ENCODE results near the gene EME2. TPM values are rescaled to one million over a fixed set of nuclear protein-coding genes. Genes with fewer than 3 reads are reported as not detected.

EME2 gene
- total and polyA plus RNA-seq, 2 donors (not counting 1 experiment from before 2014, with no cell fraction given), result 34.6 to 42.5 TPM

DNA sequence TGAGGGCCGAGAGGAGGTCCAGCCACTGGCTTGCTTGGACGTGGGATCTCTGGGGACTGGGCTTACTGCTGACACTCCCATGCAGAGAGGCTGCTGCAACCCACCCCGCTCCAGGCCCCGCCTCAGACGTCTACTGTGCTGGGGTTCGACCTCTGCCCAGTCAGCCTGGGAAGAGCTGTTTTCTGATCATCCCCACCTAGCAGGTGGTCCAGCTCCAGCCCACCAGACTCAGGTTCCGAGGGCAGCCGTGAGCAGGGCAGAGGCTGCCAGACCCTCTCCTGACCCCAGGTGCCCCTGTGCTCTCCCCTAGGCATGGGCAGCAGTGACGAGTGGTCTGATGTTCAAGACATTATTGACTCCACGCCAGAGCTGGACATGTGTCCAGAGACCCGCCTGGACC is 24.7 kb upstream of the EME2 start:
- DNase-seq (no peak), ATAC-seq (ENCODE audit: low read depth) (no peak)
- intact Hi-C loops (cut with micrococcal nuclease), result no loop called here
- Mint-ChIP-seq H3K9me3 (ENCODE audit: insufficient read depth) (no peaks in the 10 kb centered on the region), H3K27ac (no peak overlapping the region), H3K4me1 (no peaks in the 10 kb centered on the region), H3K4me3 (no peak overlapping the region), H3K27me3 (no peaks in the 10 kb centered on the region)
- H3K4me1 ChIP-seq (ENCODE audit: control insufficient read depth in 2 of 2, insufficient read depth in 2 of 2, low read length in 2 of 2), result no peaks in the 10 kb centered on the region
- no peak overlapping the region for H3K4me2 ChIP-seq (replicated peaks; ENCODE audit: low read depth, low read length, poor library complexity, severe bottlenecking)
- no peaks in the 10 kb centered on the region for H3K9me3 ChIP-seq (ENCODE audit: control extremely low read depth in 1 of 3, control insufficient read depth in 2 of 3, insufficient read depth in 1 of 3, low read length in 2 of 3)
- no peak overlapping the region for H3K9ac ChIP-seq (ENCODE audit: low read length)
- peaks cover 48% of the 10 kb centered on the region for H4K20me1 ChIP-seq (ENCODE audit: control insufficient read depth, insufficient read depth, low read length, poor library complexity, severe bottlenecking)
- 99% methylated on average over 11 of the region's 11 CpGs for WGBS (ENCODE audit: insufficient coverage)
- no peak for TF ChIP-seq EZH2 (IDR thresholded peaks at IDR 0.05; ENCODE audit: borderline replicate concordance, insufficient read depth, low read depth, low read length, poor library complexity, severe bottlenecking)
- TF ChIP-seq, protein P1, sequence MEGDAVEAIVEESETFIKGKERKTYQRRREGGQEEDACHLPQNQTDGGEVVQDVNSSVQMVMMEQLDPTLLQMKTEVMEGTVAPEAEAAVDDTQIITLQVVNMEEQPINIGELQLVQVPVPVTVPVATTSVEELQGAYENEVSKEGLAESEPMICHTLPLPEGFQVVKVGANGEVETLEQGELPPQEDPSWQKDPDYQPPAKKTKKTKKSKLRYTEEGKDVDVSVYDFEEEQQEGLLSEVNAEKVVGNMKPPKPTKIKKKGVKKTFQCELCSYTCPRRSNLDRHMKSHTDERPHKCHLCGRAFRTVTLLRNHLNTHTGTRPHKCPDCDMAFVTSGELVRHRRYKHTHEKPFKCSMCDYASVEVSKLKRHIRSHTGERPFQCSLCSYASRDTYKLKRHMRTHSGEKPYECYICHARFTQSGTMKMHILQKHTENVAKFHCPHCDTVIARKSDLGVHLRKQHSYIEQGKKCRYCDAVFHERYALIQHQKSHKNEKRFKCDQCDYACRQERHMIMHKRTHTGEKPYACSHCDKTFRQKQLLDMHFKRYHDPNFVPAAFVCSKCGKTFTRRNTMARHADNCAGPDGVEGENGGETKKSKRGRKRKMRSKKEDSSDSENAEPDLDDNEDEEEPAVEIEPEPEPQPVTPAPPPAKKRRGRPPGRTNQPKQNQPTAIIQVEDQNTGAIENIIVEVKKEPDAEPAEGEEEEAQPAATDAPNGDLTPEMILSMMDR (IDR thresholded peaks at IDR 0.05), result no peak
- no peak overlapping the region for H2AFZ ChIP-seq (ENCODE audit: insufficient read depth, low read depth, low read length, poor library complexity, severe bottlenecking)
- H3K27ac ChIP-seq (ENCODE audit: low read length in 2 of 2), result no peak overlapping the region
- no peaks in the 10 kb centered on the region for H3K27me3 ChIP-seq (replicated peaks in 1 of 4; ENCODE audit: control extremely low read depth in 1 of 4, control insufficient read depth in 3 of 4, insufficient read depth in 4 of 4, low read length in 3 of 4)
- H3K79me2 ChIP-seq (ENCODE audit: control insufficient read depth, insufficient read depth, low read length), result peaks cover 42% of the 10 kb centered on the region
- peaks cover 0 to 75% of the 10 kb centered on the region in 2 experiments for H3K36me3 ChIP-seq (replicated peaks in 1 of 2; ENCODE audit: control extremely low read depth in 1 of 2, control insufficient read depth in 1 of 2, extremely low read depth in 1 of 2, insufficient read depth in 2 of 2, low read length in 1 of 2)
- H3K4me3 ChIP-seq (ENCODE audit: control extremely low read depth in 1 of 5, extremely low read depth in 1 of 5, insufficient read depth in 1 of 5, low read depth in 2 of 5, low read length in 4 of 5), result no peak overlapping the region
- CTCF ChIA-PET, result no interaction called here
- POLR2A ChIA-PET, result no interaction called here

DNA sequence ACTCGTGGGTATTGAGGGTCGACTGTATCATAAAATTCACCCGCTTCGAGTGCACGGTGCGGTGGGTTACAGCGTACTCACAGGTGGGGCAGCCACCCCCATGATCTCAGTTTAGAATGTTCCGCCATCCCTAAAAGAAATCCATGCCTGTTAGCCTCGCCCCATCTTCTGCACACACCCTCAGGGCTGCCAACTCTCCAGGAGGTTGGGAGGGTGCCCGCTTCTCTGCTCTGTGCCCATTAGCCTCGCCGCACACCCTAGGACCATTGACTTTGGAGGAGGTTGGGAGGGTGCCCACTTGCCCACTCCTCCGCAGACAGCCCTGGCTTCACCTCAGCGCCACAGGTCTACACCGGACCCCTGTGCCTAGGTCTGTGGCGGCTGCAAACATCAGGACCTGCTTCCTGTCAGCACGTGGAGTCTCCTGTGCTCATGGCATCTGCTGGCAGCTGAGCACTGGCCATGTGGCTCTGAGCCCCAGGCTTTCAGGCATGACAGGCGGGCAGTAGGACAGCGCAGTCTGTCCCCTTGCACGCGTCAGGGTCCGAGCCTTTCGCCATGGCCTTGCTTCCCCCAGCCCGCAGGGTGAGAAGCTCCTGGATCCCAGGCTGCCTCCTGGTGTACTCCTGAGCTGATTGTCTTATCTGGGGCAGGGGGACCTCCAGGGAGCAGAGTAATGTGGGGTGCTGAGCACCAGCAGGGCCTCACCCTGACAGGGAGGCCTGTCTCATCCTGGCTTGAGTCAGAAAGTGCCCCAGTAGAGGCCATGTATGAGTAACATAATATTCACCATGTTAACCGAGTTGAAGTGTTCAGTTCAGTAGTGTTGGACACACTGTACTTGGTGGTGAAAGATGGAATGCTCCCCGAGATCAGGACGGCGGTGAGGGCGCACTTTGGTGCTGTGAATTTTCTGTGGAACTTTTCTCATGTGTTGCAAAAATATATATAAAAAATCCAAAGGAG is 23.2 kb upstream of the EME2 start:
- H3K9me3 Mint-ChIP-seq (ENCODE audit: insufficient read depth), result no peaks in the 10 kb centered on the region
- Histone ChIP-seq H3K9me3 (ENCODE audit: control extremely low read depth in 1 of 3, control insufficient read depth in 2 of 3, insufficient read depth in 1 of 3, low read length in 2 of 3) (no peaks in the 10 kb centered on the region), H3K4me3 (ENCODE audit: control extremely low read depth in 1 of 5, extremely low read depth in 1 of 5, insufficient read depth in 1 of 5, low read depth in 2 of 5, low read length in 4 of 5) (no peak overlapping the region), H3K79me2 (ENCODE audit: control insufficient read depth, insufficient read depth, low read length) (peaks cover 29% of the 10 kb centered on the region), H3K27ac (ENCODE audit: low read length in 2 of 2) (no peak overlapping the region), H3K36me3 (replicated peaks in 1 of 2; ENCODE audit: control extremely low read depth in 1 of 2, control insufficient read depth in 1 of 2, extremely low read depth in 1 of 2, insufficient read depth in 2 of 2, low read length in 1 of 2) (peaks cover 0 to 68% of the 10 kb centered on the region in 2 experiments), H2AFZ (ENCODE audit: insufficient read depth, low read depth, low read length, poor library complexity, severe bottlenecking) (no peak overlapping the region), H3K4me1 (ENCODE audit: control insufficient read depth in 2 of 2, insufficient read depth in 2 of 2, low read length in 2 of 2) (no peaks in the 10 kb centered on the region), H4K20me1 (ENCODE audit: control insufficient read depth, insufficient read depth, low read length, poor library complexity, severe bottlenecking) (peaks cover 35% of the 10 kb centered on the region), H3K27me3 (replicated peaks in 1 of 4; ENCODE audit: control extremely low read depth in 1 of 4, control insufficient read depth in 3 of 4, insufficient read depth in 4 of 4, low read length in 3 of 4) (no peaks in the 10 kb centered on the region), H3K9ac (ENCODE audit: low read length) (no peak overlapping the region), H3K4me2 (replicated peaks; ENCODE audit: low read depth, low read length, poor library complexity, severe bottlenecking) (no peak overlapping the region)
- H3K27ac Mint-ChIP-seq, result no peak overlapping the region
- no peaks in the 10 kb centered on the region for H3K4me1 Mint-ChIP-seq
- DNase-seq (no peak), ATAC-seq (ENCODE audit: low read depth) (no peak)
- 96% methylated on average over 17 of the region's 29 CpGs for WGBS (ENCODE audit: insufficient coverage)
- H3K4me3 Mint-ChIP-seq, result no peak overlapping the region
- TF ChIP-seq, protein P1 (IDR thresholded peaks at IDR 0.05), result no peak
- no peak for TF ChIP-seq EZH2 (IDR thresholded peaks at IDR 0.05; ENCODE audit: borderline replicate concordance, insufficient read depth, low read depth, low read length, poor library complexity, severe bottlenecking)
- CTCF ChIA-PET, result no interaction called here
- intact Hi-C loops (cut with micrococcal nuclease), result no loop called here
- no peaks in the 10 kb centered on the region for H3K27me3 Mint-ChIP-seq
- POLR2A ChIA-PET, result no interaction called here

All from B cell (primary cell).